MCF 10A (cell line): ENCODE results near the gene SEPSECS. TPM values are rescaled to one million over a fixed set of nuclear protein-coding genes. Genes with fewer than 3 reads are reported as not detected.
A peak's percentile ranks its signal among the peaks of the same experiment; 100 is the strongest.

Source experiments
- BruUV-seq: library from RNA; stranded (reverse); fragments of 400-500 nt; replicated peaks from 2 replicates; lab custom pipeline; 2021; lab: Mats Ljungman, UMichigan
- CTCF ChIA-PET: fragments of 300-600 bp; sonication (Branson Sonifier 250); formaldehyde crosslinking; extraction: SDS; loops from one replicate; lab custom pipeline; 2021; ENCODE audit warnings: antibody characterized with exemption, inconsistent platforms; lab: Yijun Ruan, JAX
- POLR2A ChIA-PET: fragments of 300-600, 350-650 bp; sonication (Branson Sonifier 250); formaldehyde crosslinking; extraction: SDS; loops from one replicate; lab custom pipeline; 2020; ENCODE audit warnings: antibody characterized with exemption, inconsistent platforms; lab: Yijun Ruan, JAX
- DNase-seq: peaks from one replicate; pipeline ENCODE4 v3.0.0-alpha.2; 2018; ENCODE audit not compliant: unreplicated experiment
- H3K27ac Mint-ChIP-seq: one replicate; pipeline ENCODE4 v1.8.0; 2022; ENCODE audit warnings: mild to moderate bottlenecking, low read depth, mixed read lengths; ENCODE audit not compliant: unreplicated experiment
- H3K27me3 Mint-ChIP-seq: one replicate; pipeline ENCODE4 v1.8.0; 2022; ENCODE audit warnings: mixed read lengths; ENCODE audit not compliant: insufficient read depth, unreplicated experiment
- H3K36me3 Mint-ChIP-seq: one replicate; pipeline ENCODE4 v1.8.0; 2022; ENCODE audit warnings: mild to moderate bottlenecking, moderate library complexity, mixed read lengths; ENCODE audit not compliant: insufficient read depth, unreplicated experiment
- H3K4me1 Mint-ChIP-seq: one replicate; pipeline ENCODE4 v1.8.0; 2022; ENCODE audit warnings: mixed read lengths; ENCODE audit not compliant: insufficient read depth, unreplicated experiment
- H3K4me3 Mint-ChIP-seq: one replicate; pipeline ENCODE4 v1.8.0; 2022; ENCODE audit warnings: mild to moderate bottlenecking, moderate library complexity, mixed read lengths; ENCODE audit not compliant: unreplicated experiment
- H3K9me3 Mint-ChIP-seq: one replicate; pipeline ENCODE4 v1.8.0; 2022; ENCODE audit warnings: mixed read lengths; ENCODE audit not compliant: unreplicated experiment
- intact Hi-C: fragments of 100-400 bp; cut with micrococcal nuclease; formaldehyde crosslinking; loops from 2 replicates; pipeline ENCODE4 v1.14.1; 2022
- total RNA-seq: library from RNA; stranded (reverse); gene quantifications from 2 replicates; pipeline ENCODE4 v1.2.3, GENCODE V29; 2022
- TF ChIP-seq, protein P1 (sequence below): fragments of 200-600 bp; IDR thresholded peaks from one replicate; pipeline ENCODE4 v1.8.0; 2022; ENCODE audit warnings: antibody characterized with exemption, mild to moderate bottlenecking; ENCODE audit not compliant: unreplicated experiment

Gene SEPSECS
- total RNA-seq, 1 experiment from 2014 or later = 9.4 TPM

DNA sequence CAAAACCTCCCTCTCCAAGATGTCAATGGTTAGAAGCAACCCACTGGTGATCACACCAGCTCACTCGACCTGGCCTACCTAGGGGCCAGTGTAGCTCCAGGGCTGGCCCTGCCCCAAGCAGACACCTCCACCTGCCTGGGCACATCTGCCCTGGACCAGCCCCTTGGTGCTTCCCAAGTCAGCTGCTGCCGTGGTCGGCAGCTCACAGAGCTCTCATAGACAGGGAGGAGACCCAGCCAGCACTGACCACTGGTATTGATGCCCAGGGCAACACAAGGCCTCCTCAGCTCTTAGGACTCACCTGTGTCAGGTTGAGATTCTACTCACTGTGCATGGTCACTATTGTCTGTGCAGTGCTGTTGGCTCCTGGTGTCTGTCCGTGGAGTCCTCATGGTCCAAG, 51.7 kb downstream of the SEPSECS start:
- Mint-ChIP-seq H3K4me1 (no peaks in the 10 kb centered on the region), H3K27me3 (peaks cover 27% of the 10 kb centered on the region), H3K4me3 (no peak overlapping the region), H3K27ac (no peak overlapping the region), H3K36me3 (no peaks in the 10 kb centered on the region), H3K9me3 (no peaks in the 10 kb centered on the region)
- no TSS peak for BruUV-seq
- intact Hi-C loops = no loop called here
- DNase-seq = no peak
- CTCF ChIA-PET = interaction anchor here (0.6 to 1.0 kb wide), 2 partner anchors 36 to 383 kb away, joined by 3 read pairs; no protein-coding TSS in a partner anchor
- TF ChIP-seq, protein P1, sequence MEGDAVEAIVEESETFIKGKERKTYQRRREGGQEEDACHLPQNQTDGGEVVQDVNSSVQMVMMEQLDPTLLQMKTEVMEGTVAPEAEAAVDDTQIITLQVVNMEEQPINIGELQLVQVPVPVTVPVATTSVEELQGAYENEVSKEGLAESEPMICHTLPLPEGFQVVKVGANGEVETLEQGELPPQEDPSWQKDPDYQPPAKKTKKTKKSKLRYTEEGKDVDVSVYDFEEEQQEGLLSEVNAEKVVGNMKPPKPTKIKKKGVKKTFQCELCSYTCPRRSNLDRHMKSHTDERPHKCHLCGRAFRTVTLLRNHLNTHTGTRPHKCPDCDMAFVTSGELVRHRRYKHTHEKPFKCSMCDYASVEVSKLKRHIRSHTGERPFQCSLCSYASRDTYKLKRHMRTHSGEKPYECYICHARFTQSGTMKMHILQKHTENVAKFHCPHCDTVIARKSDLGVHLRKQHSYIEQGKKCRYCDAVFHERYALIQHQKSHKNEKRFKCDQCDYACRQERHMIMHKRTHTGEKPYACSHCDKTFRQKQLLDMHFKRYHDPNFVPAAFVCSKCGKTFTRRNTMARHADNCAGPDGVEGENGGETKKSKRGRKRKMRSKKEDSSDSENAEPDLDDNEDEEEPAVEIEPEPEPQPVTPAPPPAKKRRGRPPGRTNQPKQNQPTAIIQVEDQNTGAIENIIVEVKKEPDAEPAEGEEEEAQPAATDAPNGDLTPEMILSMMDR = no peak
- POLR2A ChIA-PET = no interaction called here

DNA sequence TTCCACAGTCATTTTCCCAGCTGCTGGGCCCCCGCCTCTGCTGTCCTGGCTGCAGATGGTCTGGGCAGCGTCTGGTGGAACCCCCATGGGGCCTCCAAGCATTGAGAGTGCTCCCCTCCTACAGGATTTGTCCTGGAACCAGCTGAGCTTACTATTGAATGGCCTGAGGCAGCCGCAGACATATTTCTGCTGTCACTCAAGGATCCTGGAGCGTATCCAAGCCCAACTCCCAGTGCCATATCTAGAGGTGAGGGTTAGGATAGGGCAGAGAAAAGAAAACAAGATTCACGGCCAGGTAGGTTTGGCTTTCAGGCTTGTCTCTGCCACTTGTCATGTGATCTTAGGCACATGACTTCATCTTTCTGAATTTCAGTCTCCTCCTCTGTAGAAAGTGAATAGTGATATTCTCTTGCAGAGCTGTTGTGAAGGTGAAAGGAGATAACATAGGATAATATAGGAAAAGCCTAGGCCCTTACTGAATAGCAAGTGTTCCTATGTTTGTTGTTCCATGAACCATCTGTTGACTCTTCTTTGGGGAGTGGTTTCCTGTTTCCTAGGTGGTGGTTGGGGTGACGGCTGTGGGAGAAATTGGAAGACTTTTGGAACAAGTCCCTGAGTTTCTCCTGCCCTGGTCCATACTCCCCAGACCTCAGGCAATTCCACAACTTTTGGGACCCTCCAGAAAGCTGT, 52.3 kb downstream of the SEPSECS start:
- Mint-ChIP-seq H3K9me3 (no peaks in the 10 kb centered on the region), H3K4me3 (no peak overlapping the region), H3K36me3 (no peaks in the 10 kb centered on the region), H3K27me3 (peaks cover 29% of the 10 kb centered on the region), H3K27ac (no peak overlapping the region), H3K4me1 (no peaks in the 10 kb centered on the region)
- intact Hi-C loops = no loop called here
- DNase-seq = peak; percentile 57
- no TSS peak for BruUV-seq
- ChIA-PET POLR2A (no interaction called here), CTCF (interaction anchor here (1.0 kb wide), 1 partner anchor 37 kb away, joined by 3 read pairs; no protein-coding TSS in a partner anchor)
- TF ChIP-seq, protein P1 = no peak

DNA sequence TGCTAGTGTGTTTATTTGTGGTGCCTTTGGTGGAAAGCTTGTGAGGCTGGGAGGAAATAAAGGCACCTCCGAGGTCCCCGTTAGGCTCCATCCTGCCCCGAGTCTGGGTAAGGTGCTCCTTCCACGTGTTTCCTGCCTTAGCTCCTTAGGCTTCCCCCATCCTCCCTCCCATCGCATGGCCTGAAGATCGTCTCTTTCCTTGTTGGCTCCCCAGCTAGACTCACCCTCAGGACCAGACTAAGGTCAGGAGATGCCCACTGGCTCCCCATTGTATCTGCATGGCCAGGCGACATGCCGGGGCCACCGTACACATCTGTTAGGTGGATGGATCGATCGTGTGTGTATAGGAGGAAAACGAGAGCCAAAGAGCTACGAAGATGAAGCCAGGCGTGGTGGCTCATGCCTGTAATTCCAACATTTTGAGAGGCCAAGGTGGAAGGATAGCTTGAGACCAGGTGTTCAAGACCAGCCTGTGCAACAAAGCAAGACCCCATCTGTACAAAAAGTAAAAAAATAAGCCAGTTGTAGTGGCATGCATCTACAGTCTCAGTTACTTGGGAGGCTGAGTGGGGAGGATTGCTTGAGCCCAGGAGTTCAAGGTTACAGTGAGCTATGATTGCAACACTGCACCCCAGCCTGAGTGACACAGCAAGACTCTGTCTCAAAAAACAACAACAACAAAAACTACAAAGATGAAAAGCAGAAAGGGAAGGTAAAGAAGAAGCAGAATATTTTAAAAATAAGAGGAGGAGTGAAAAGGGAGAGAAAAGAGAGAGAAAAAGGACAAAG, 53.7 kb downstream of the SEPSECS start:
- H3K27me3 Mint-ChIP-seq = peaks cover 29% of the 10 kb centered on the region
- H3K4me1 Mint-ChIP-seq = no peaks in the 10 kb centered on the region
- BruUV-seq = no TSS peak
- no peaks in the 10 kb centered on the region for H3K36me3 Mint-ChIP-seq
- H3K4me3 Mint-ChIP-seq = no peak overlapping the region
- intact Hi-C loops = no loop called here
- TF ChIP-seq, protein P1 = no peak
- ChIA-PET CTCF (interaction anchor here (0.7 to 1.0 kb wide), 2 partner anchors 38 to 260 kb away, joined by 3 read pairs; no protein-coding TSS in a partner anchor), POLR2A (interaction anchor here (0.7 to 1.8 kb wide), 3 partner anchors 18 to 53 kb away, joined by 3 to 4 read pairs (median 3); partner anchors contain the start of gene SEPSECS)
- peaks cover 4% of the 10 kb centered on the region for H3K9me3 Mint-ChIP-seq
- H3K27ac Mint-ChIP-seq = no peak overlapping the region
- DNase-seq = no peak

DNA sequence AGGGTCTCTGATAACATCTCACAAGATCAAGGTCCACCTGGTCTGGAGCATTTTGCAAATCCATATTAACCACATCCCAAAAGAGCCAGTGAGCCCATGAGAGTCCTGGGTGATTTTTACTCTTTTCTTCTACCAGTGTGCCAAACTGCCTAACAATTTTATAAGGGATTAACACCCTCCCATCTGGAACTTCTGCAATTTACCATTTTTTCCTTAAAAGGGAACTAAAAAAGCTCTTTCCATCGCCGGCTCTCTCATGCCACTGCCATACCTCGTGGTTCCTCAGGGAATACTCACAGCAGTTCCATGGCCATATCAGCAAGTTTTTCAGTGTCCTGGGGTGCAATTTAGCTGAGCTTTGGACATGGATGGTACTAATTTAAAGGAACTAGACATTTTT, 55.7 kb downstream of the SEPSECS start:
- no peak overlapping the region for H3K27ac Mint-ChIP-seq
- CTCF ChIA-PET = interaction anchor here (0.5 to 0.9 kb wide), 3 partner anchors 40 to 402 kb away, joined by 3 read pairs; no protein-coding TSS in a partner anchor

More for the DNA sequence above, 55.7 kb downstream of the SEPSECS start:
- intact Hi-C loops = no loop called here
- Mint-ChIP-seq H3K36me3 (no peaks in the 10 kb centered on the region), H3K9me3 (peaks cover 7% of the 10 kb centered on the region), H3K27me3 (peaks cover 29% of the 10 kb centered on the region), H3K4me3 (no peak overlapping the region), H3K4me1 (peaks cover 5% of the 10 kb centered on the region)
- BruUV-seq = no TSS peak
- DNase-seq = no peak
- TF ChIP-seq, protein P1 = no peak
- POLR2A ChIA-PET = interaction anchor here (0.6 to 1.8 kb wide), 3 partner anchors 9 to 830 kb away, joined by 3 to 4 read pairs (median 4); partner anchors contain the start of gene SEPSECS
